HG03108 (cell line): ENCODE measurements around the gene LRFN5.
"Not testable (repeated sequence)": the region's sequence is repeated elsewhere in the genome, so short reads cannot be mapped to it uniquely, and the experiment has no call there.

Experiments
- ATAC-seq: cut with Tn5 transposase; IDR thresholded peaks from one replicate; pipeline ENCODE4 v1.9.1; 2021; ENCODE audit warnings: moderate library complexity; ENCODE audit not compliant: unreplicated experiment

Gene LRFN5

DNA sequence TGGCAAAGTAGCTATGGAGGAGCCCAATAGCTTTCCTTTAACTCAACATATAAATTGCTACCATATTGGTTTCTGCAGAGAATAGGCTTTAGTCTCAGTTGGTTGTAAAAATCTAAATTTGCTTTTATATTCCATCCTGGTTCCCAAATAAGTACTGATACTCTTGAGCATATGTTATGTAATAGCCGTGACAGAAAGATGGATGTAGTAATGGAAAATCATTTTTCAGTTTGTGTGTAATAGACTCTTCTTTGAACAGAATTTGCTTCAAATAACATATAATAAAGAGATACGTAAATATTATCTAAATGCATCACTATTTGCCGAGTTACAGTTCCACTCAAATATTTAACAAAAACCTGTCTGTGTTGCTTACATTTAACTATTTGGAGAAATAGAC is 271.6 kb downstream of the LRFN5 start:
- ATAC-seq, result no peak

DNA sequence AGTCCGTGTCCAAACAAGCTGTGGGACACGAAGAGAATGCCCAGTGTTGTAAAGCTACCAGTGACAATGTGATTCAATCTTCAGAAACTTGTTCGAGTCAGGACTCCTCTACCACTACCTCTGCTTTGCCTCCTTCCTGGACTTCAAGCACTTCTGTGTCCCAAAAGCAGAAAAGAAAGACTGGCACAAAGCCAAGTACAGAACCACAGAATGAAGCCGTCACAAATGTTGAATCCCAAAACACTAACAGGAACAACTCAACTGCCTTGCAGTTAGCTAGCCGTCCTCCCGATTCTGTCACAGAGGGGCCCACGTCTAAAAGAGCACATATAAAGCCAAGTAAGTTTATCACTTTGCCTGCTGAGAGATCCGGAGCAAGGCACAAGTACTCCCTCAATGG is 284.9 kb downstream of the LRFN5 start:
- ATAC-seq, result no peak

DNA sequence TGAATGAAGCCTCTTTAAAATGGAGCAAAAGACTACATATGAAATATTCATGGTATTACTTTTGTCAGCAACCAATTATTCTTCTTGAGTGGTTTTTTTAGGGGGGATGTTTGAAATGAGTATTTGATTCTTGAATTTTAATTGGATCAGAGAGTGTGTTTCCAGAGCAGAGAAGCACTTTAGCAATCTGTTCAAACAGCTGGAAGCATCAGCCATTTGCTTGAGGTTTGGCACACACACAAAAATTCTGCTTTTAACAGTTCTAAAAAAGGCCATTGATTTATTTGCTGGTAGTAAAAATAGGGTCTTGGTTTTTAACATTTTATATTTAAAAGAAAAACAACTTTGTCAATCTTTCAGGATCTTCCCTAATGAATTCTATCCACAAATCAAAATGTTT is 292.7 kb downstream of the LRFN5 start:
- no peak for ATAC-seq

DNA sequence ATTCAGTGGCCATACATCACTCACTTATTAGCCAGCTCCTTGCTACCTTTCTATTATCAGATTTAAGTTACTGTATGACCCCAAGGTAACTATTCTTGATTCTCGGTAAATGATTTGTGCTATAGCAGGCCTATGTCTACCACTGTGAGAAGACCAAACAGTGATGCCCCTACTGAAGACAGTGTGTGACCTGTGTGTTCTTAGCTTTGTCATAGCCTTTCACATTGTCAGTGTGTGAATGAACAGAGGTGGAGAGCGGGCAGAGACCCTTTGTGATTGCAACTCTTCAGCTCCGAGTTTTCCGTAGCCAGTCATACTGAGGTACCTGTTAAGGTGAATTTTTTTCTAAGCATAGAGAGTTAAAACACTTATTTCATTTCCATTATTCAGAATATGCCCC is 294.0 kb downstream of the LRFN5 start:
- no peak for ATAC-seq

DNA sequence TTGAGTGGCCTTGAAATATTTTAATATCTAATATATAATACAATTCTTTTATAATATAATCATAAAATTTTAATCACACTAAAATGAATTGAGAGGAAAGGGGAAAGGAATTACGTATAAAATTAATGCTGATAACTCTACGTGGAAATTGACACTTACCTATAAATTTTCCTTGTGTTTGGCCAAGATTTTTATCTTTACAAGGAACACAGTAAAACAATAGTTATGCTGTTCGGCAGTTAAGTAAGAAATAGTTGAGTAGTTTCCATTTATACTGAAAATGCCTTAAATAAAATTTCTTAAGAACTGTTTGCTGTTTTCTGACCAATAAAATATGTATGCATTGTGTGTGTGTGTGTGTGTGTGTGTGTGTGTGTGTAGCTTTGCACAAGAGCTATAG is 294.4 kb downstream of the LRFN5 start:
- no peak for ATAC-seq

DNA sequence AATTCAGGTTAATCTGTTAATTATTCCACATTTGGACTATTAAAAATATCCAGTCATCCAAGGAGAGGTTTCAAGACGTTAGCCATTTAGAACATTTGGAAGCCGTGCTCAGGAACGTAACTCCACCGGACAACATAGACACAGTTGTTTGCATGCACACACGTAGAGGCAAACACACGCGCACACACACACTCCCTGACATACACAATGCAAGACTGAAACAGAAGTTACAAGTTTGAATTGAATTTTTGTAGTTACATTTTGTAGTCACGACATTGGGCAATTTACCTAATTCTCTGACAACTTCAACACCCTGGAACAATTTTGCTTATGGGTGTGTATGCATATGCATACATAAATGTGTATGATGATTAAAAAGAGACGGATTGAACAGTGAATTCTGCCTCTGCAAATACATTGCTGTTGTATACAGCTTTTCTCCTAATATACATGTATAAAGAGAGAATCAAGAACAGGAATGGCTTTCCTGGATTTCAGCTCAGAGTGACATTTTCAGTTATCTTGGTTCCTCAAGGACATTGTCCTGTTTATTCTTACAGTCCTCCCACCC is 298.8 kb downstream of the LRFN5 start:
- no peak for ATAC-seq

DNA sequence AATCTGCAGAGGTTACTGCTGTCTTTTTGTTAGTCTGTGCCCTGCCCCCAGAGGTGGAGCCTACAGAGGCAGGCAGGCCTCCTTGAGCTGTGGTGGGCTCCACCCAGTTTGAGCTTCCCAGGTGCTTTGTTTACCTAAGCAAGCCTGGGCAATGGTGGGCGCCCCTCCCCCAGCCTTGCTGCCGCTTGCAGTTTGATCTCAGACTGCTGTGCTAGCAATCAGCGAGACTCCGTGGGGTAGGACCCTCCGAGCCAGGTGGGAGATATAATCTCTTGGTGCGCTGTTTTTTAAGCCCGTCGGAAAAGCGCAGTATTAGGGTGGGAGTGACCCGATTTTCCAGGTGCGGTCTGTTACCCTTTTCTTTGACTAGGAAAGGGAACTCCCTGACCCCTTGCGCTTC is 304.5 kb downstream of the LRFN5 start:
- ATAC-seq, result not testable (repeated sequence)

DNA sequence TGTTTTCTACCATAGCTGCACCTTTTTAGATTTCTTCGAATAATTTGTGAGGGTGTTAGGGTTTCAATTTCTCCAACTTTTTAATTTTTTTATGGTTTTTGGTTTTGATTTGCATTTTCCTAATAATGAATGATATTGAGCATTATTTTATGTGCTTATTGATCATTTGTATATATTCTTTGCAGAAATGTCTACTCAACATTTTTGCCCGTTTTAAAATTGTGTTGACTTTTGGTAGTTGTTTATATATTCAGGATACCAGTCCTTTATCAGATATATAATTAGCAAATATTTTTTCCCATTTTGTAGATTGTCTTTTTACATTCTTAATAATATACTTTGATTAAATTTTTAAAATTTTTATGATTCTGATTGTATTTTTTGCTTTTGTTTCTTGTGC is 306.7 kb downstream of the LRFN5 start:
- ATAC-seq, result no peak

DNA sequence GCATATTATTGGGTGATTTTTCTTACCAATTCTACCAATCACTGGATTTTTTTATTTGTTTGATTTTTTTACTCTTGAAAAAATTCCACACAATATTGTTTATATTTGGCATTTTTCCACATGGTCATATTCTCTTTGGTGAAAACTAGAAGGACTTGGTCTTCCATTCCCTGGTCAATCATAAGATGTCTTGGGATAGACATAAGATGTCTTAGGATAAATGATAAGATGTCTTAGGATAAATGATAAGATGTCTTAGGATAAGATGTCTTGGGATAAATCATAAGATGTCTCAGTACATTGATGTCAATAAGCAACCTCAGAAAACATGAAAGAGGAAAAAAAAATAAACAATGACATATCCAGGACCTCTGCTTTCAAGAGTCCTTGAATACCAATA is 309.1 kb downstream of the LRFN5 start:
- ATAC-seq, result no peak

DNA sequence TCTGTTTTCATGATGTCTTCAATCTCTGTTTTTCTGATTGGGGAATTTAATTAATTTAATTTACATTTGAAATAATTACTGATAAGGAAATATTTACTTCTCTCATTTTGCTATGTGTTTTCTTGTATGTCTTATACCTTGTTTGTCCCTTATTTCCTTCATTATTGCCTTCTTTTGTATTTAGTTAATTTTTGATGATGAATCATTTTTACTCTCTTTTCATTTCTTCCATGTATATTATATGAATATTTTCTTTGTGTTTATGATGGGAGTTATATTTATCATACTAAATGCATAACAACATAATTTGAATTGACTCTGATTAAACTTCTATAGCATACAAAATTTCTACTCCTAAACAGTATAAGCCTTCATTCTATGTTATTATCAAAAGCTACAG is 309.6 kb downstream of the LRFN5 start:
- no peak for ATAC-seq

DNA sequence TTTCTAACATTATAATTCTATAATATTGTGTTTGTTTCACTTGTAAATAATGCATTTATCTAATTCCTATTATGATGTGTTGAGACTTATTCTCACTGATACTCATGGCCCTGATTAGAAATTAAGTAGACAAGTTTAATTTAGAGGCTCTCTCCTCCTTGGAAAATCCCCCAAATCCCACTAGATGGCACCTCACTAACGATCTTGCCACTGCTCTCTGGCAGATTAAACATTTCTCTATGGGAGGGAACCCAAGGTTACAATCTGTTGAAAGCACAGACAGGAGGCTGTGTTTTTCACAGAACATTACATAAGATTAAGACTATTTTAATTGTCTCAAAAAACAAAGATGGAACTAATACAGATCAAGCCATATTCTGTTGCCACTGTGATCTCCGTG is 318.7 kb downstream of the LRFN5 start:
- ATAC-seq, result no peak

DNA sequence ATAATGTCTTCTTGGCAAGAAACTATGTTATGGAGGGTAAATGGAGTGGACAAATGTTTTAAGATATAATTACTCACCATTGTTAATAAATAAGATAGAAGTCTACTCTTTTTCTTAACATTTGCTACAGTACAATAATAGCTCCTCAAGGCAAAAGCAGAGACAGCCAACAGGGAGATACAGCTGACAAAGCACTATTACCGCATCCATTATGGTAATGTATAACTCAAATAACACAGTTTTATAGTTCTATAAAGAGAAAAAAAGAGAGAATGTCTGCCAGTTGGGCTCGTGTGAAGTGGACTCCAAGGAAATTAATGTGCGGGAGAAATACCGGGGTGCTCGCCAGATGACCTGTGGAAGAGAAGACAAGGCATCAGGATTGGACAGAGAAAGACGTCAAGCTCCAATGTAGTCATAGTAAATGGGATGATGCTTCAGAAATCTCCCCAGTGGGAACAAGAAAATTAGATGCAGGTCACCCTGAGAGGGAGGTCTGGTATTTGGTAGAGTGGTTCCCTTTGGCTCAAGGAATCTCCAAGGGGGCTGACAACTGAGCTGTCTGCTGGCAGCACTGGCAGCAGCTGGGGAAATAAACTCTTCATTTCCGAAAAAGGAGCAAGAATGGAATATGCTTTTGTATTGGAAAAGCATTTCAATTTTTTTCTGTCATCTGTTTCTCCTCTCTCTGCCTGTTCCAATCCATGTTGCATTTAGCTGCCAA is 343.9 kb downstream of the LRFN5 start:
- ATAC-seq, result no peak
